Smooth muscle cell (in vitro differentiated cells): ENCODE measurements around the gene SLC2A2. TPM values are rescaled to one million over a fixed set of nuclear protein-coding genes. Genes with fewer than 3 reads are reported as not detected.

ENCODE experiments used
- DNase-seq: peaks from one replicate; lab custom pipeline; 2025; ENCODE audit not compliant: unreplicated experiment; lab: John Stamatoyannopoulos, UW
- H2AFZ ChIP-seq: fragments of 200-600 bp; sonication (generic); 2 replicates; pipeline ENCODE4 v1.6.0; 2016; ENCODE audit warnings: antibody characterized with exemption, low read depth, mild to moderate bottlenecking
- H3F3A ChIP-seq: fragments of 200-600 bp; sonication (generic); 2 replicates; pipeline ENCODE4 v1.6.0; 2017; ENCODE audit warnings: antibody characterized with exemption, low read depth
- H3K27ac ChIP-seq: fragments of 200-600 bp; sonication (generic); 2 replicates; pipeline ENCODE4 v1.5.1; 2016; ENCODE audit warnings: low read depth, mild to moderate bottlenecking
- H3K27me3 ChIP-seq: fragments of 200-600 bp; sonication (generic); 2 replicates; pipeline ENCODE4 v1.6.1; 2016; ENCODE audit warnings: low read depth, mild to moderate bottlenecking
- H3K36me3 ChIP-seq: fragments of 200-600 bp; sonication (generic); 2 replicates; pipeline ENCODE4 v1.5.1; 2016; ENCODE audit warnings: low read depth
- H3K4me1 ChIP-seq: fragments of 200-600 bp; sonication (generic); 2 replicates; pipeline ENCODE4 v1.5.1; 2016; ENCODE audit warnings: low read depth
- H3K4me2 ChIP-seq: fragments of 200-600 bp; sonication (generic); 2 replicates; pipeline ENCODE4 v1.6.0; 2016; ENCODE audit warnings: mild to moderate bottlenecking
- H3K4me3 ChIP-seq: fragments of 200-600 bp; sonication (generic); 2 replicates; pipeline ENCODE4 v1.5.1; 2016; ENCODE audit warnings: mild to moderate bottlenecking
- H3K79me2 ChIP-seq: fragments of 200-600 bp; sonication (generic); 2 replicates; pipeline ENCODE4 v1.6.0; 2016; ENCODE audit warnings: low read depth, mild to moderate bottlenecking
- H3K9ac ChIP-seq: fragments of 200-600 bp; sonication (generic); 2 replicates; pipeline ENCODE4 v1.6.0; 2016; ENCODE audit warnings: low read depth
- H3K9me3 ChIP-seq: fragments of 200-600 bp; sonication (generic); replicated peaks from 2 replicates; pipeline ENCODE4 v1.5.1; 2016; ENCODE audit warnings: low read depth
- H4K20me1 ChIP-seq: fragments of 200-600 bp; sonication (generic); 2 replicates; pipeline ENCODE4 v1.6.0; 2016; ENCODE audit warnings: low read depth
- WGBS: methylation state at CpG from one replicate; pipeline ENCODE4 v1.1.7; 2016; ENCODE audit warnings: low lambda C conversion rate; 5-methylcytosine and 5-hydroxymethylcytosine counted together
- polyA plus RNA-seq: library from polyadenylated mRNA; unstranded; fragments of >200 nt; fragmentation: Nextera tagmentation; extraction: Ambion mirVana; gene quantifications from 2 replicates; pipeline ENCODE4 v1.2.1, GENCODE V29; 2016
- total RNA-seq: library from RNA; depleted of rRNA; stranded (reverse); fragments of >200 nt; gene quantifications from 2 replicates; pipeline ENCODE4 v1.2.3, GENCODE V29; 2014
- TF ChIP-seq, protein P1 (sequence below): fragments of 200-600 bp; sonication (generic); IDR thresholded peaks from 2 replicates; pipeline ENCODE4 v1.5.1; 2017; ENCODE audit warnings: borderline replicate concordance, mild to moderate bottlenecking, antibody characterized with exemption; ENCODE audit not compliant: insufficient read depth, poor library complexity, severe bottlenecking

SLC2A2 gene
- total and polyA plus RNA-seq, 2 experiments from 2014 or later: not detected

DNA sequence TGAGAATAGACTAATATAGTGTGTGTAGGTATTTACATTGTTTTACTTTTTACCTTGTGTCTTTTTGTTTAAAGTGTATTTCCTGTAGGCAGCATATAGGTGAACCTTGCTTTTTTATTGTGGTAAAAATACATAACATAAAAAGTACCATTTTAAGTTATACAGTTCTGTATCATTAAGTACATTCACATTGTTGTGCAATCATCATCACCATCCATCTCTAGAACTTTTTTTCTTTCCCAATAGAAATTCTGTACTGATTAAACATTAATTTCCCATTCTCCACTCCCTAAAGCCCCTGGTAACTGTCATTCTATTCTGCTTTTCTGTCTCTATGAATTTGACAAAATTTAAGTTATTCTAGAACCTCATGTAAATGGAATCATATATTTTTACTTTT lies 69.9 kb downstream of the SLC2A2 start:
- H2AFZ ChIP-seq: no peak overlapping the region

DNA sequence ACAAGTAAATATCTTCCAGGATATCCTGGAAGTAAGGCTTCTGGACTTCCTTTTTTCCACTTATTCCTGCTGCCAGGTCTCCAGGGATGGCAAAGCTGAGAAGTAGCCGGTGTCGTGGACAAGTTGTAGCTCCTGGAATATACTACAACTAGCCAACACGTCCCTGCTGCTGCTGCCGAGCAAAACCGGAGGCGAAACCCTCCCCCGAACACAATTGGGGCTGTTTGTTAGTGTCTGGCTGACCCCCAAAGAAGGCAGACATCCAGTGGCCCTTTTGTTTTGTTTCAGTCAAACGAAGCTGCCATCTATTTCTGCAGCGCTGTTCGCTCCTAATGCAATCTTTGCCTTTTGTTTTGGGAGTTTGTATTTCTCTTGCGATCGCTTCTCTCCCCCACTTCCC lies 72.8 kb downstream of the SLC2A2 start:
- TF ChIP-seq, protein P1, sequence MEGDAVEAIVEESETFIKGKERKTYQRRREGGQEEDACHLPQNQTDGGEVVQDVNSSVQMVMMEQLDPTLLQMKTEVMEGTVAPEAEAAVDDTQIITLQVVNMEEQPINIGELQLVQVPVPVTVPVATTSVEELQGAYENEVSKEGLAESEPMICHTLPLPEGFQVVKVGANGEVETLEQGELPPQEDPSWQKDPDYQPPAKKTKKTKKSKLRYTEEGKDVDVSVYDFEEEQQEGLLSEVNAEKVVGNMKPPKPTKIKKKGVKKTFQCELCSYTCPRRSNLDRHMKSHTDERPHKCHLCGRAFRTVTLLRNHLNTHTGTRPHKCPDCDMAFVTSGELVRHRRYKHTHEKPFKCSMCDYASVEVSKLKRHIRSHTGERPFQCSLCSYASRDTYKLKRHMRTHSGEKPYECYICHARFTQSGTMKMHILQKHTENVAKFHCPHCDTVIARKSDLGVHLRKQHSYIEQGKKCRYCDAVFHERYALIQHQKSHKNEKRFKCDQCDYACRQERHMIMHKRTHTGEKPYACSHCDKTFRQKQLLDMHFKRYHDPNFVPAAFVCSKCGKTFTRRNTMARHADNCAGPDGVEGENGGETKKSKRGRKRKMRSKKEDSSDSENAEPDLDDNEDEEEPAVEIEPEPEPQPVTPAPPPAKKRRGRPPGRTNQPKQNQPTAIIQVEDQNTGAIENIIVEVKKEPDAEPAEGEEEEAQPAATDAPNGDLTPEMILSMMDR: no peak
- no peak overlapping the region for H3K4me3 ChIP-seq
- no peak overlapping the region for H2AFZ ChIP-seq
- H3K4me1 ChIP-seq: no peaks in the 10 kb centered on the region
- H3F3A ChIP-seq: no peaks in the 10 kb centered on the region
- no peak for DNase-seq
- no peaks in the 10 kb centered on the region for H3K36me3 ChIP-seq
- no peaks in the 10 kb centered on the region for H3K9me3 ChIP-seq
- H3K27ac ChIP-seq: no peak overlapping the region
- H3K4me2 ChIP-seq: no peak overlapping the region
- no peaks in the 10 kb centered on the region for H3K27me3 ChIP-seq
- no peak overlapping the region for H3K9ac ChIP-seq
- H3K79me2 ChIP-seq: no peaks in the 10 kb centered on the region
- no peaks in the 10 kb centered on the region for H4K20me1 ChIP-seq
- WGBS: 87% methylated on average over 12 of the region's 12 CpGs

More for the DNA sequence above, 69.9 kb downstream of the SLC2A2 start:
- H3K9ac ChIP-seq: no peak overlapping the region
- no peaks in the 10 kb centered on the region for H3K4me1 ChIP-seq
- H4K20me1 ChIP-seq: no peaks in the 10 kb centered on the region
- no peaks in the 10 kb centered on the region for H3F3A ChIP-seq
- H3K79me2 ChIP-seq: no peaks in the 10 kb centered on the region
- no peak overlapping the region for H3K4me3 ChIP-seq
- no peaks in the 10 kb centered on the region for H3K9me3 ChIP-seq
- no peaks in the 10 kb centered on the region for H3K27me3 ChIP-seq
- TF ChIP-seq, protein P1: no peak
- no peak overlapping the region for H3K27ac ChIP-seq
- no peaks in the 10 kb centered on the region for H3K36me3 ChIP-seq
- DNase-seq: no peak
- no peak overlapping the region for H3K4me2 ChIP-seq

DNA sequence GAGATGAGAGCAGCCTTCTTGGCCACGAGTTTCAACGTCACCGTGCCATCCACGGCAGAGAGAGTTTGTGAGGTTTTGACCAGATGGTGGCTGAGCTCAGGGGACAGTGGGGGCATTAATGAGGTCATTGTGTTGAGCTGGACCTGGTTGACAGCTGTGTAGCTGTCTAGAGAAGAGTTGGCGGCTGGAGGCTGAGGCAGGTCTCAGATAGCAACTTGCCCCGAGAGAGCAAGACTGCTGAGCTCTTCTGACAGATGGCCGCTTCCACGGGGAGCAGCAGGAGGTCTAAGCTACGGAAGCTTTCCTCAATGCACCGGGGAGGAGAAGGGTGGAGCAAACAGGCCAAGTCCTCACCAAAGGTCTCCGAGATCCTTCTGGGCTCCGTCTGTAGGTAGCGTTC lies 73.3 kb downstream of the SLC2A2 start:
- Histone ChIP-seq H3K4me1 (no peaks in the 10 kb centered on the region), H2AFZ (no peak overlapping the region), H3K27ac (no peak overlapping the region), H3K4me3 (no peak overlapping the region), H3F3A (no peaks in the 10 kb centered on the region), H3K36me3 (no peaks in the 10 kb centered on the region), H3K9ac (no peak overlapping the region), H4K20me1 (no peaks in the 10 kb centered on the region), H3K79me2 (no peaks in the 10 kb centered on the region), H3K4me2 (no peak overlapping the region), H3K9me3 (no peaks in the 10 kb centered on the region), H3K27me3 (no peaks in the 10 kb centered on the region)
- WGBS: 94% methylated on average over 13 of the region's 13 CpGs
- TF ChIP-seq, protein P1: no peak
- no peak for DNase-seq

DNA sequence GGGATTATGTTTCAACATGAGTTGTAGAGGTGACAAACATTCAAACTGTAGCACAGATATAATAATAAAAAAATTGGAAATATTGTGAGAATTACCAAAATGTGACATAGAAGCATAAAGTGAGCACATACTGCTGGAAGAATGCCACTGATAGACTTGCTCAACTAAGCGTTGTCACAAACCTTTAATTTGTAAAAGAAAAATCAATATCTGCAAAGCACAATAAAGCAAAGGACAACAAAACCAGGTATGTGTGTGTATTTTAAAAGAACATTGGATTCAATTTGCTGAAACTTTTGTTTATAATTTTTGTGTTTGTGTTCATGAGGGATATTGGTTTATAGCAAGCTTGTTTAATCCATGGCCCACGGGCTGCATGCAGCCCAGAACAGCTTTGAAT lies 77.3 kb downstream of the SLC2A2 start:
- no peaks in the 10 kb centered on the region for H4K20me1 ChIP-seq
- no peak overlapping the region for H3K4me3 ChIP-seq
- H3K36me3 ChIP-seq: no peaks in the 10 kb centered on the region
- no peaks in the 10 kb centered on the region for H3F3A ChIP-seq
- H3K4me2 ChIP-seq: no peak overlapping the region
- no peak for DNase-seq
- H3K27ac ChIP-seq: no peak overlapping the region
- no peak overlapping the region for H2AFZ ChIP-seq
- H3K27me3 ChIP-seq: no peaks in the 10 kb centered on the region
- TF ChIP-seq, protein P1: no peak
- no peaks in the 10 kb centered on the region for H3K9me3 ChIP-seq
- no peak overlapping the region for H3K9ac ChIP-seq
- WGBS: 79% methylated on average over 2 of the region's 2 CpGs
- H3K4me1 ChIP-seq: no peaks in the 10 kb centered on the region
- H3K79me2 ChIP-seq: no peaks in the 10 kb centered on the region
